Measurements from ENCODE around the gene EVC.
"Not testable (repeated sequence)": the region's sequence is repeated elsewhere in the genome, so short reads cannot be mapped to it uniquely, and the experiment has no call there.

Gene EVC

DNA sequence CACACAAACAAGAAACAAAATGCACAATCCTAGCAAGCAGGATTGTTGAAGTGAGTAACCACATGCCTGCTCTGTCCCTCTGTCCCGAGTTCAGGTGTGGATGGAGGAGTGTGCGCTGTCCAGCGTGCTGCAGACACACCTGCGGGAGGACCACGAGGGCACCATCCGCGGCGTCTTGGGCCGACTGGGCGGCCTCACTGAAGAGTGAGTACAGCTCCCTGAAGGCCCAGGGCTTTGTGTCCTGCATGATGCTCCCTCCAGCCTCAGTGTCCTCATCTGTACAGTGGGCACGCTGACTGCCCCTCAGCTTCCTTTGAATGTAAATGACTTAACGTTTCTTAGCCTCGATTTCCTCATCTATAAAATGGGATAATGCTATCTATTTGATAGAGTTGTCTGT lies 82.5 kb downstream of the EVC start:
- no peak for DNase-seq

DNA sequence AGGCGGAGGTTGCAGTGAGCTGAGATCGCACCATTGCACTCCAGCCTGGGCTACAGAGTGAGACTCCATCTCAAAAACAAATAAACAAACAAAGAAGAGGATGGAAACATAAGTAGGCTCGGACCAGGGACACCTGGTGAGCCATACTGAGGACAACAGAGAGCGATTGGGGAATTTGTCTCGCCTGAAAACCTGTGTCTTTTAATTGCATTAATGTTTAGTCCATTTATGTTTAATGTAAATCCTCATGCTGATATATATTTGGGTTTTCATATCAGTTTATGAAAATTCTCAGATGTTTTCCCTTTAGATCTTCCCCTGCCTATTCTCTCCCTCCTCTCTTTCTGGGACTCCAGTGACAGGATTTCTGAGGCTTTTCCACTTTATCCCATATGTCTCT lies 84.6 kb downstream of the EVC start:
- DNase-seq: no peak

DNA sequence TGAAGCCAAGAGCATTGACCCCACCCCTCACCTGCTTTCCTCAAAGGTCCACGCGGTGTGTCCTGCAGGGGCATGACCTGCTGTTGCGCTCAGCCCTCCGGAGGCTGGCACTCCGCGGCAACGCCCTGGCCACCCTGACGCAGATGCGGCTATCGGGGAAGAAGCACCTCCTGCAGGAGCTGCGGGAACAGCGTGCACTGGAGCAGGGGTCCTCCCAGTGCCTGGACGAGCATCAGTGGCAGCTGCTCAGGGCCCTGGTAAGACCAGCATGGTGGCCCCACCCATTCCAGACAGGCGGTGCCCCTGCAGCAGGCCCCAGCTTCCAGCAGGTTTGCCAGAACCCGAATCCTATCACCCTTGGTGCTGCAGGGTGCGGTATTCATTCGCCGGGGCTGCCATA lies 86.0 kb downstream of the EVC start:
- no peak for DNase-seq

DNA sequence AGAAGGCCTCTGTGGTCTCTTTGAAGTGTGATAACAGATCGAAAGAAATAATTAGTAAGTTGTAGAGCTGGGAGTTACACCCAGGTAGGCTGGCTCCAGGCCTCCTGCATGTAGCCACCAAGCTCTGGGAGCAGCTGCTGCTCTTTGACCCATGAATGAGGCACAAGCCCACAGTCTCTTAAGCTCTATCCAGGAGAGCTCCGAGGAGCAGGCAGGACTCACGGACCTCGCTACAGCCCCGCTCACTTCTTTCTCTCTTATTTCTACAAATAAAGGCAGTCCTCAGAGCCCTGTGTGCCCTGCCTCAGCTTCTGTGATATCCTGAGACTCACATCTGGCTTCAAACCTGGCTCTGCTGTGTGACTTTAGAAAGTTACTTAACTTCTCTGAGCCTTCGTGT lies 86.9 kb downstream of the EVC start:
- no peak for DNase-seq

DNA sequence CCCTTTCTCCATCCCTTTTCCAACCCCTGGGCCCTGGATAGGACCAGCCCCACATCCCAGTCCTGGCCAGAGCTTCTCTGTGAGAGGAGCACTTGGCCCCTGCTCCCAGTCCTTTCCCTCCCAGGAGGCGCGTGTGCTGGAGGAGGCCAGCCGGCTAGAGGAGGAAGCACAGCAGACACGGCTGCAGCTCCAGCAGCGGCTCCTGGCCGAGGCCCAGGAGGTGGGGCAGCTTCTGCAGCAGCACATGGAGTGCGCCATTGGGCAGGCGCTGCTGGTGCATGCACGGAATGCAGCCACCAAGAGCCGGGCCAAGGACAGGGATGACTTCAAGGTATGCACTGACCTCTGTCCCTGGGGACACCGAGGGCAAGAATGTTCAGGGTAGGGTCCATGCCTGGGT lies 87.5 kb downstream of the EVC start:
- no peak for DNase-seq

DNA sequence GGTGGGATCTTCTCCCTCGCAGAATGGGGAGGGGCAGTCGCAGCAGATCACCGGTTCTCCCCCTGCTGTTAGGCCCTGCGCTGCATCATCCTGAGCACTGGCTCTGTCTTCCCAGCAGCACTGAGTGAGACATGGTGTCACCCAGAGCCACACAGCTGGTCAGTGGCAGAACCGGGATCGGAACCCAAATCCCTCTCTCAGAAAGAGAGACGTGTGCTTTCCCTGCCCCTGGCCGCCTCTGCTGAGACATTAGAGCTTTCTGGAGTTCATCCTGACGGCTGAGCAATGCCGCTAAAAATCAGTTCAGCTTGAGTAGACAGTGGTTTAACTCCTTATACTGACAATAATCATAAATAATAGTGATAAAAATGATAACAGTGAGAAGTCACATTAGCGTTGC lies 87.9 kb downstream of the EVC start:
- no peak for DNase-seq

DNA sequence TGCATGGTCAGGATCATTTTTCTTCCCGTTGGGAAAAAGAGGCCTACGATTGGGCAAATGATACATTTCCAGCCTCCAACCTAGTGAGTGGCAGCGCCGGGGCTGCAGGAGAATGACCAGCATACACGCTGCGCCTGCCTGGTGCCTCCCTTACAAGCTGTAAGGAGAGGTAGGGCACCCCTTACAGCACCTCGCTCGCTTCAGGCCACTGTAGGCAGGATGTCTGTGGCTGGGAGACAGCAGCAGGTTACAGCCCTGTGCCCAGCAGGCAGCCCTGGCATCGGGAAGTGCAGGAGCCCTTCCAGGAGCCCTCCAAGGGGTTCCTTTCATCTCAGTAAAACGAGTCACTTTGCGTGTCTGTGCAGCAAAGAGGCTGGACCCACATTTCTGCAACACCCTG lies 88.4 kb downstream of the EVC start:
- no peak for DNase-seq

DNA sequence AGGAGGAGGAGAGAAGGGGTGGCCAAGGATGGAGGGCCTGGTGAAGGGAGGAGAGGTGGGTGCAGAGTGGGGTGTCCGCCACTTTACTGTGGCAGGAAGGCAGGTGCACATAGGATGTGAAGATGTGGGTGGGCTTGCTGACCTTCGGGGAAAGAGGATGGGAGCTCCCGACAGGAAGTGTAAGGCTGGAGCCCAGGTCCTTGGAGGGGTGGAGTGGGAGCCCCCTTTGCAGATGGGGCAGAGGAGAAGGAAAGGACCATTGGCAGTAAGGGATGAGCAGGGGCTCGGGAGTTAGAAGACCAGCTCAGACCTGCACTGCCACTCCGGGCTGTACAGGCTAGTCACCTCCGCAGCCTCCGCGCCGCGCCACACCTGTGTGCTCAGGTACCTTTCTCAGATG lies 89.5 kb downstream of the EVC start:
- no peak for DNase-seq

DNA sequence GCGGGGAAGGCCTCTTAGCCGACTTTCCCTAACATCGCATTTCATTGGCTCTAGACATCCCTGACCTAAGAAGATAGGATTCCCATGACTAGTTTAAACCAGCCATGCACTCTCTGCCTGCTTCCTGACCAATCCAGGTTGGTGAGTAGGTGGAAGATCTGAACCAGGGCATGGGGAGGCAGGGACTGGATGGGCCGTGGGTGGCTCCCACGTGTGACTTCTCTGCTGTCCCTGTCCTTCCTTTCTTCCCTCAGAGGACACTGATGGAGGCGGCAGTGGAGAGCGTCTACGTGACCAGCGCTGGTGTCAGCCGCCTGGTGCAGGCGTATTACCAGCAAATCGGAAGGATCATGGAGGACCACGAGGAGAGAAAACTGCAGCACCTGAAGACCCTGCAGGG lies 90.7 kb downstream of the EVC start:
- DNase-seq: no peak

DNA sequence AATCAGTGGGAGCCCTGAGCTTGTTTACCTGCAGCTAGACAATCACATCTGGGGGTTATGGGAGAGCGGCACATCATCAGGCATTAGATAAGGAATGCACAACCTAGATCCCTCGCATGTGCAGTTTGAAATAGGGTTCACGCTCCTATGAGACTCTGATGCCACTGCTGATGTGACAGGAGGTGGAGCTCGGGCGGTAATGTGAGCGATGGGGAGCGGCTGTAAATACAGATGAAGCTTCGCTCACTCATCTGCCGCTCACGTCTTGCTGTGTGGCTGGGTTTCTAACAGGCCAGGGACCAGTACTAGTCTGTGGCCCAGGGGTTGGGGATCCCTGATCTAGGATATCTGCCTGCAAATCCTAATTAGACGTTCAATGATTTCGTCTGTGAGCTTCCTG lies 91.6 kb downstream of the EVC start:
- no peak for DNase-seq

DNA sequence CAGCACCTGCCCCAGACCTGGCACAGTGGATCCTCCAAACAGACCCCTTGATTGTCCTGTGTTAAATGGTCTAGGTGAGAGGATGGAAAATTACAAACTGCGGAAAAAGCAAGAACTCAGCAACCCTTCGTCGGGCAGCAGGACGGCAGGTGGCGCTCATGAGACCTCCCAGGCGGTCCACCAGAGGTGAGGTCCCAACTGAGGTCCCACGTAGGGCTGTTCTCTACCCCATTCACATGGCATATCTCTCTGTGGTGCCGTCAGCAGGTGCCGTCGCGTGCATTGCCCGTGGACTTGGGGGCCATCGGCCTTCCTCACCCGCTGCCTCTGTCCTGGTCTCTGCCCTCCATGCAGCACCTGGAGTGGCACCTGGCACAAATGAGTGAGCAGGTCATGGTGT lies 93.7 kb downstream of the EVC start:
- no peak for DNase-seq

DNA sequence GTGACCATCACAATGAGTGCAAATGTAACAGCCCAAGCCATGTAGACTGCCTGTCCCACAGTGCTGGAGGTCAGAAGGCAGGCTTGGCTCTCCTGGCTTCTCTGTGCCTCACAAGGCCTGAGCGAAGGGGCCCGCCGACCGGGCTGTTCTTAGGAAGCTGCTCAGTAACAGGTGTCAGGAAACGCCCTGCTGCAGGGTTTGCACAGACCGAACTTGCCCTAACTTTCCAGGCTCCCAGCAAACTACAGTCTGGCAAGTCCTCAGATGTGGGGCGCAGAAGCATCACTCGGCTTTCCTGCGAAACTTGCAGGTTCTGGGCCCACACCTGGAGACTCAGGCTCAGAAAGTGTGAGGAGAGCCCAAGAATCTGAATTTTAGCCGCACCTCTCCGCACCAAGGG lies 94.3 kb downstream of the EVC start:
- no peak for DNase-seq

DNA sequence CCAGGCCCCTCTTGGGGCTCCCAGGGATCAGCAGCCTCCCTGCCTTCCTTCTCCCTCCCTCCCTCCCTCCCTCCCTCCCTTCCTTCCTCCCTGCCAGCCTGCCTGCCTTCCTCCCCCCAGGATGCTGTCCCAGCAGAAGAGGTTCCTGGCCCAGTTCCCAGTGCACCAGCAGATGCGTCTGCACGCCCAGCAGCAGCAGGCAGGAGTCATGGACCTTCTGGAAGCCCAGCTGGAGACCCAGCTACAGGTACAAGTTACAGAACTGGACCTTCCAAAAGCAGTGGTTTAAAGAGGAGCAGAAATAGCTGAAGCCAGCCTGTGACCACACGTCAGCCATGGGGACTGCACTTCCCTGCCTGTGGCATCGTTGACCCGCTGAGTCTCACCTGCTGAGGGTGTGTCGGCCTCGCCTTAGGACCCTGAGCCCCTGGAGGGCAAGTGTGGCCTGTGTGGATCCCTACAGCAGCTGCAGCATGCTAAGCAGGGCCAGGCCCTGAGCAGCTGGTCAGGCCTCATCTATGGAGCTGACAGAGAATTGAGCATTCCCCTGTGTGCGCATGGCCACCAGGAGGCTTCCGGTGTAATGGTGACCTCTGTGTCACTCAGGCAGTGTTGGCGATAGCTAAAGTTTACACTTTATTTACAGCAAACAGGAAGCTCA lies 97.2 kb downstream of the EVC start:
- no peak for DNase-seq

DNA sequence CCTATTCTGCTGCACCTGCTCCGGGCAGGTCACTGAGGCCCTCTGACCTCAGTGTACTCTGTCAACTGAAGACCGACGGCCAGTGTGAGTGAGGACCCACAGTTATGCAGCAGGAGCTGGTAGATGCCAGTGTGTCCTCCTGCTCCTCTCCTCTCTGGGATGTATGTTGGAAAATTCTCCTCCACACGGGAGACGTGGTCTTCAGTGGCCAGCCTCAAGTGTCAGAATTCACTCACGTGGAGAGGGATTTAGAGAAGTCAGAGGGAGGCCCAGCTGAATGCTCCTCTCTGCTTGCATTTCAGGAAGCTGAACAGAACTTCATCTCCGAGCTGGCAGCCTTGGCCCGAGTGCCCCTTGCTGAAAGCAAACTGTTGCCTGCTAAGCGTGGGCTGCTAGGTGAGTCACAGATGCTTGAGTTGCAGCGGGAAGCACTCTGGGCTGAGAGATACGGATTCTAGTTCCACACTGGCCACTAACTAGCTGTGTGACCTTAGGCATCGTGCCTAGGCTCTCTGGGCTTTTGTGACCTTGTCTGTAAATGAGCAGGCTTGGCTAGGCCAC lies 98.3 kb downstream of the EVC start:
- DNase-seq: no peak

DNA sequence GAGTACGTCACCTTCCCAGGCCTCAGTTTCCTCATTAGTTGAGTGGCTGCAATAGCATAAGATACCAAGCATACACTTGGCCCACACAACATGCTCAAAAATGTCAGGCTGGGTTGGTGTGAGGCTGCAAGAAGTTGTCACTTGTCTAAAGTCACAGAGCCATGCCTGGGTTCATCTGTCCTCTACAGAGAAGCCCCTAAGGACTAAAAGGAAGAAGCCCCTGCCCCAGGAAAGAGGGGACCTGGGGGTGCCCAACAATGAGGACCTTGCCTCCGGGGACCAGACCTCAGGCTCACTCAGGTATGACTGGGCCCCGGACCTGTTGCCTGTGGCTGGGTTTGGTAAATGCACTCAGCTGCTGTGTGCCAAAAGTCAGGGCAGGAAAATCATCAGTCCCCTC lies 99.2 kb downstream of the EVC start:
- DNase-seq: no peak

DNA sequence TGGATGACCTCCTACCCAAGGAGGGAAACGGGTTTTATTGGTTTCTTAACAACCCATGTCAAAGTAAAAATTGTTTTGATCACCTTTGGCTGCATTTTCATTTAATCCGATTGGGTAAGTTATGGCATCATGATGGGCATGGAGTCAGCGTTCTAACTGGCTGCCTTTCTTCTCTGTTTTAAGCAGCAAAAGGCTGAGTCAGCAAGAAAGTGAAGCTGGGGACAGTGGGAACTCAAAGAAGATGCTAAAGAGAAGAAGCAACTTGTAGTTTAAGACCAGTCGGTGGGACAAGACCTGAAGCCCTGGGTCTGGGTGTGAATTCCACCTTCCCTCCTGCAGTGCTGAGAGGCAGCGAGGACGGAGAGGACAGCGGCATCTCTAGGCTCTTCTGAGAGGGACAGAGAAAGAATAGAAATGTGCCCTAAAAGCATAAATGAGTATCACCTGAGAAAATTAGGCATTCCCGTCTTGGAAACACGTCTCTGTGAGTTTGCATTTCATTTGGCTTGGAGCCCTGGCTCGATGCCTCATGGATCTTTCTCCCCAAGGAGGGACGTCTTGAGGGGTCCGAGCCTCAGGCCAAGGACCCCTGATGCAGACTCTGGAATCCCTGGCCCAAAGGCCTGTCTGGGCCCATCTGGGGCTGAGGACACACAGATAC lies 99.9 kb downstream of the EVC start:
- DNase-seq: no peak

DNA sequence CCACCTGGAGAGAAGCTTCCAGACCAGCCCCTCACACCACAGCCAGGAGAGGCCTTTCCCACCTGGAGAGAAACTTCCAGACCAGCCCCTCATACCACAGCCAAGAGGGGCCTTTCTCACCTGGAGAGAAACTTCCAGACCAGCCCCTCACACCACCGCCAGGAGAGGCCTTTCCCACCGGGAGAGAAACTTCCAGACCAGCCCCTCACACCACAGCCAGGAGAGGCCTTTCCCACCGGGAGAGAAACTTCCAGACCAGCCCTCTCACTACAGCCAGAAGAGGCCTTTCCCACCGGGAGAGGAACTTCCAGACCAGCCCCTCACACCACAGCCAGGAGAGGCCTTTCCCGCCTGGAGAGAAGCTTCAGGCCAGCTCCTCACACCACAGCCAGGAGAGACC lies 101.1 kb downstream of the EVC start:
- DNase-seq: not testable (repeated sequence)

DNA sequence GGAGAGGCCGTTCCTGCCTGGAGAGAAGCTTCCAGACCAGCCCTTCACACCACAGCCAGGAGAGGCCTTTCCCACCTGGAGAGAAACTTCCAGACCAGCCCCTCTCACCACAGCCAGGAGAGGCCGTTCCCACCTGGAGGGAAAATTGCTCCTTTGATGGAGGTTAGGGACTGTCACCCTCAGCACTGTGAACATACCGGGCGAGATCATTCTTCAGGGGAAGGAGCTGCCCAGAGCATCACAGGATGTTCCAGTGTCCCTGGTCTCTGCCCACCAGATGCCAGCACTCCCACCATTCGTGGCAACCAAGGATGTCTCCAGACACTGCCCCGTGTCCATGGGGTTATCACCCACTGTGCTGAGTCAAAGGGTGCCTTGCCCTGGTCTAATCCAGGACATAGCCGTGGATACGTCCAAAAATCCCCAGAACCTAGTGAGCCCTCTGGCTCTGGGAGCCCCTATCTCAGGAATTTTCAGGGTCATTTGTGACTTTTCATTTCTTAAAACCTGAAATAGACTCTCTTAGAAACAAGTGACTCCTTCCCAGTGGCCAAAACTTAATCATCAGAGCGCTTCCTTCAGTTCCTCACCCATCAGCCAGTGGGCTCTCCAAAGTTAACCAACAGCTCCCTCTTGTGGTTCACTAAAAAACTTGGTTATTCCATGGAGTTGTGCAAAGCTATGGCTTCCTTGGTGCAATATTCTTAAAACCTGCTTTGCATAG lies 101.7 kb downstream of the EVC start:
- DNase-seq: no peak

DNA sequence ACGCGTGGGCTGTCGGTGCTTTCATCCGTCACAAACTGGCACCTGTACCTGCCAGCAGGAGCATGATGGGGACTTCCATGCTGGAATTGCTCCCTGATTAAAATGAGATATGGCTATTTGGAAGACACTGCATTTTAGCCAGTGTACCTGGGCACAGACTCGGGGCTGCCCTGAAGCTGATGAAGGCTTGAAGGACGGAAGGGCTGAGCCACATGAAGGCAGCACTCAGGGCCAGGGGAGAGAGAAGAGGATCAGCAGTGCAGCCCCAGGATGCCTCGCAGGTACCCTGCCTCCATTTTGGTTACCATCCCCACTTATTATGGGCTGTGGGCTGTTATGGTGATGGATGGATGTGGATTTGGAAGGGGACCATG lies 102.9 kb downstream of the EVC start:
- no peak for DNase-seq

DNA sequence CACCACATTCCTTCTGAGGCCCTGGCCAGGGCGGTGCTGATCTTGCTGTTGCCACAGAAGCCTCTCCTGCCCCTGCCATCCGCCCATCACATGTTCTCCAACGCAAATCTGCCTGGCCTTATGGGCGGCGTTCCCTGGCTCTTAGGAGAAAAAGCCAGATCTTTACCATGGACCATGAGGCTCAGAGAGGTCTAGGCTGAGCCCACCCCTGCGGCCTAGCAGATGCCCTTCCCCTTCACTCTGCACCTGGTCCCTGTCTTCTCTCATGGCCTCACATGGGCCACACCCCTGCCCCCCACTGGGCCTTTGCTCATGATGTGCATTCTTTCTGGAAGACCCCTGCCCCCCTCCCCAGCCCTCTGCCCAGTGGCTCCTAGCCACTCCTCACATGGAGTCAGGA lies 103.4 kb downstream of the EVC start:
- no peak for DNase-seq

DNA sequence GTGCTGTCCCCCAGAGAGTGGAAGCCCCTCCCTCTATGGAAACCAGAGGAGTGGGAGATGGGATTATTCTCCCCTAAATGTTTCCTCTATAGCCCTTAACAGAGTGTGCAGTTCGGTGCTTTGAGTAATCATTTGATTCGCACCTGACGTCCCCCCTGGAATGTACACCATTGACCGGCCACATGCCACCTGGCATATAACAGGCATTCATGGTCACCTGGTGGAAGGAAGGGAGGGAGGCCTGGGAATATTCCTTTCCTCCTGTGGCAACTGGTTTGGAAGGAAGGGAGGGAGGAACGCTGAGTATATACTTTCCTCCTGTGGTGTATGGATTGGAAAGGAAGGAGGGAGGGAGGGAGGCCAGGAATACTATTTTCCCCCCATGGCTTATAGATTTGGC lies 104.6 kb downstream of the EVC start:
- no peak for DNase-seq

DNA sequence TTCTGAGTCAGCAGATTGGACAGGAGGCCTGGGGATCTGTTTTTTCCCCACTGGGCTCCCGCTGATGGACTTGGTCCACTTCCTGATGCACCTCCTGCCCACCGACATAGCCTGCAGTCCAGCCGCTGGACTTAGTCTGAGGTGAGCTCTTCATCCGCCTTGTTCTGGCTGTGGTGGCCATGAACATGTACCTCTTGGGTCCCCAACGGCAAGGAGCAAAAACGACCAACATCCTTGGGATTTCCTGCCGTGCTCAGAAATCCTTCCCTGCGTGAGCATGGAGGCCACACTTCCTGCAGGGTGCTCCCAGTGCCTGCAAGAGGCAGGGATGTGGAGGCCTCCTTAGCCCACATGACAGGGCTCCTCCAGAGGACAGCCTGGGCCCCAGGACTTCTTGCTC lies 105.1 kb downstream of the EVC start:
- DNase-seq: no peak

DNA sequence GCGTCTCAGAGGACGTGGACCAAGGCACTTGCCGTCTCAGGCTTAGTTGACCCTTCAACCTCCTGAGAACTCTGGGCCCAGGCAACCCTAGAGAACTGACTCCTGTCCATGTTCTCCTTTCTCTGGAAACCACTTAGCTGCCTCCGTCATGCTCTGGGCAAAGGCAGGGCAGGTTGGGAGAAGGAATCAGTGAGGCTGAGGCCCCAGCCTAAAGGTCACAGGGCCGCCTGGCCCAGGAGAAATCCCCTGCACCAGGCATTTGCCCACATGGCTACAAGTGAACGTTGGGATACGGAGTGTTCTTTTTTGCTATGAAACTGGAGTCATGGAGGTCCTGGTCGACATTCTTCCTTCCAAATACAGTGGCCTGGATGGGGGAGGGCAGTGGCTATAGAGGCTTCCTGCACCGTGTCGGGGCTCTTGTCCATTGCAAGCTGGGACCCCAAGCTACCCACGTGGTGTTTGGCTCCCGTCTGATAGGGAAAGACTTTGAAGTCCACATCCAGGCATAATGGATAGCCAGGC lies 105.9 kb downstream of the EVC start:
- no peak for DNase-seq
